DMS153 treated with DMSO at 0.1 percent for 48 hours (cell line): ENCODE results near the gene DOCK8.
"Not testable (repeated sequence)": the region's sequence is repeated elsewhere in the genome, so short reads cannot be mapped to it uniquely, and the experiment has no call there.

Experiments
- DNase-seq: peaks from one replicate; lab custom pipeline; 2025; ENCODE audit not compliant: unreplicated experiment; lab: John Stamatoyannopoulos, UW

The DOCK8 gene

DNA sequence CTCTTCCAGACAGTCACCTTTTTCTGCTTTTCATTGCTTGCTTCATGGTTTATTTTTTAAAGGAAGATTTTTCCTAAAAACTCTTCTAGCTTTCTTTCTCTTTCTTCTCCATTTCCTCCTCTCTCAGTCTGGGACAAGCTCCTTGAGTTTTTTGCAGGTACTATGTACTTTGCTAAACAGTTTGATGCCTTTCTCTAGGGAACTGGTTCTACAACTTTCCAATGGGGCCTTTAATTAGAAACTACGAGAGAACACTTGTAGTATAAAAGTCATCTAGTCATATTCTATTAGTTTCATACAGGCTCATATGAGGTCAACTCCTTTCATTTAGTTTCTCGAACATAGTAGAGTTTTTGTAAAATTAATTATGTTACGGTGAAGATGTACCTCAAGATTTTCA lies 189.6 kb downstream of the DOCK8 start:
- DNase-seq = no peak

DNA sequence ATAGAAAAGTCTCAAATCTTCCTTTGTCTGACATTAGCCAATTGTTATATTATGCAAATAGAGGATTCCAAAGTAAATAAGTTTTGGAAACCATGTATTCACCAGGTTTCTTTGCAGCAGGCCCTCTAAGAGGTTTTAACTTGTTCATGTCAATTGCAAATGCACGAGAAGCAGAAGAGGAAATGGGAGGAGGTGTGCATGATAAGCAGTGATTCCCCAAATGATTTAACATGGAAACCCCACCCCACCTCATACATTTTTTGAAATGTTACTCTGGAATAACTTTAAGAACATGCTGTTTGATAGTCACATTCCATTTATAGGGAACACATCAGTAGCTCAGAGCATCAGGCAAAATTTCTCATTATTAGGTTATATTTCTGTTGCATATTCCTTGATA lies 190.7 kb downstream of the DOCK8 start:
- DNase-seq = no peak

- no peak for DNase-seq
Measured at GRCh38 chr9:406886-407654, 192.4 kb downstream of the DOCK8 start.

GRCh38 chr9:409655-410054 lies 195.0 kb downstream of the DOCK8 start:
- not testable (repeated sequence) for DNase-seq

GRCh38 chr9:414595-414994 lies 199.9 kb downstream of the DOCK8 start:
- no peak for DNase-seq

DNA sequence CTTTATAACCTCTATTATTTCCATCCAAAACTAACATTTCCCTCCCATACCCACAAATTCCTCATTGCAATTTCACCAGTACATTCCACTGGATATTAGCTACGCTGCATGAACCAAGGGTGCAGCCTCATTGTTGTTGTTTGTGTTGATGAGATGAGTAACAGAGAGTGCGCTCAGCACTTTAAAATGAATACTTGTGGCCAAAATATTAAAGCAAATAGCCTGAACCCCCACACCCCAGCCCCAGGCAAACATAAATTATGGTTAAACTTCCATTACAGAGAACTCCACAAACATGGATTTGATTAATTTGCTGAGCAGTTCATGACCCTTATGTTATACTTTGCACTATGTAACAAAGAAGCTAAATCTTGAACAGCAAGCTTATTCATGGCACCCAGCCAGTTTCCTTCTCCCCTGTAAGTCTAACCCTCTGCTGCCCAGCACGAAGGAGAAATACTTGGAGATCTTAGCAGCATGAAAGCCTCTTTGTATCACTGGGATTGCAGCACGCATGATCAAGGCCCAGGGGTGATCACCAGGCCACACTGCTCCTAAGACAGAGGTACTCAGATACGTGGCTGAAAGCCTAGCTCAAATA lies 205.0 kb downstream of the DOCK8 start:
- no peak for DNase-seq

- DNase-seq = no peak
Measured at GRCh38 chr9:421896-422295, 207.2 kb downstream of the DOCK8 start.

- no peak for DNase-seq
Measured at GRCh38 chr9:426264-426663, 211.6 kb downstream of the DOCK8 start.

DNA sequence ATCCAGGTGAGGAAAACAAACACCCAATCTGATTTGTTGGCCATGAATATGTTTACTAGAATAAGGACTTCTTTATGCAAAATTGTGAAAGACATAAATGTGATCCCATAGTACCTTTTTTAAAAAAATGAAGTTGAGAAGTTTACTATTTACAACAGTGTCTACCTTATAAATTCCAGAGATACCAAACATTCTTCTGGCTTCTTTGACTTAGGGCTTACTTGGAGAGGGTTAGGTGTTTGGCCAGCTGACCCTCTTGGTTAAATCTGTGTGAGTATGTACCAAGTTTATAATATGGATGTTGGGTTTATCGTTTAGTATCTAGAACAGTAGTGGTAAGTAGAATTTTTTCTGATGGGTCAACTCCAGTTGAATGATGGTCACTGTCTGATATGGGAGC lies 212.3 kb downstream of the DOCK8 start:
- no peak for DNase-seq

GRCh38 chr9:431701-432100 lies 217.0 kb downstream of the DOCK8 start:
- DNase-seq = no peak

DNA sequence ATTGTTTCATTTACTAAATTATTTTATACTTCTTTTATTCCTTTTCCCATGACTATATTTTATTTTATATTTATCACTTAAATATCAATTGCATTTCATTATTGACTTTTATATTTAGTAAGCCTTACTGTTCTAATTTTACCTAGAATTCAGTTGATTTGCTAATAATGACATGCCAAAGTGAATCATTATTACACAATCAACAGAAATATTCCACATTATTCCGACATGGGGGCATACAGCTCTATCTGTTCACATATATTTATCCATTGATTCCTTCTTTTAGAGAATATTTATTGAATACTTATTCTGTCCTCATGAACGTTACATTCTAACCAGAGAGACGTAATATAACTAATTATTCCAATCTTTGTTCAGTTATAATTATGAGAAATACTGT lies 221.8 kb downstream of the DOCK8 start:
- no peak for DNase-seq

GRCh38 chr9:437066-437465 lies 222.4 kb downstream of the DOCK8 start:
- no peak for DNase-seq

DNA sequence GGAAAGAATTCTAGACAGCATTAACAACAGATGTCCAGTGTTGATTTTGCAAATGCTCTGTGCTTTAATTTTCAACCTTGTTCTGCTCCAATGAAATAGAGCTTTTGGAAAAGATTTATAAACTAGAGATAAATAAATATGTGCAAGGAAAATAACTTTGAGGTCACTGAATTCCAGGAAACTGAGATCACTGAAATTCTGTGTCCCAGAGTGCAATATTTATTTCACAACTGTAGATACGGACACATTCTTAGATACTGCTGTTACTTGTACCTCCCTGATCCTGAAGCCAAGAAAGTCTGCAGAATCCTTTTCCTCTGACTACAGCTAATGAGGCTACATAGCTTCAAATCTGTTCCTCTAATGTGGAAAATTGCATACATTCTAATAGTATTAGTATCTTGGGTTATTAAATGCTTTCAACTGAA lies 222.9 kb downstream of the DOCK8 start:
- no peak for DNase-seq

DNA sequence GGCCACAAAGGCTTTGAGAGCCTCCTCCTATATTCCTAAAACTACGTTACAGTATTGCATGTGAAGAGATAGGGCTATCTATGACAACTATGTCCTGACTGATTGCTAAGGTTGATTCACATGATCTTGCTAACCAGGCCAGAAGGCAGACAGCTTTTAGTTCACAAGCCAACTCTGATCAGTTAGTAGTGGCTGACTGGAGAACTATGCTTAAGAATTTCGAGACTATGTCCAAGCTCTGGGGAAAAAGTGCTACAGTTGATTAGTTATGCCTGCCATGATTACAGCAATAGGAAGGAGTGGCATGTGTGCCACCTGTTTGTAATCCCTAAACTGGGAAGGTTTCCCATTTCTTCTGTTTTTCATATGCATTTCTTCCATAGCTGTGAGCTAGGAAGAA lies 223.4 kb downstream of the DOCK8 start:
- no peak for DNase-seq

DNA sequence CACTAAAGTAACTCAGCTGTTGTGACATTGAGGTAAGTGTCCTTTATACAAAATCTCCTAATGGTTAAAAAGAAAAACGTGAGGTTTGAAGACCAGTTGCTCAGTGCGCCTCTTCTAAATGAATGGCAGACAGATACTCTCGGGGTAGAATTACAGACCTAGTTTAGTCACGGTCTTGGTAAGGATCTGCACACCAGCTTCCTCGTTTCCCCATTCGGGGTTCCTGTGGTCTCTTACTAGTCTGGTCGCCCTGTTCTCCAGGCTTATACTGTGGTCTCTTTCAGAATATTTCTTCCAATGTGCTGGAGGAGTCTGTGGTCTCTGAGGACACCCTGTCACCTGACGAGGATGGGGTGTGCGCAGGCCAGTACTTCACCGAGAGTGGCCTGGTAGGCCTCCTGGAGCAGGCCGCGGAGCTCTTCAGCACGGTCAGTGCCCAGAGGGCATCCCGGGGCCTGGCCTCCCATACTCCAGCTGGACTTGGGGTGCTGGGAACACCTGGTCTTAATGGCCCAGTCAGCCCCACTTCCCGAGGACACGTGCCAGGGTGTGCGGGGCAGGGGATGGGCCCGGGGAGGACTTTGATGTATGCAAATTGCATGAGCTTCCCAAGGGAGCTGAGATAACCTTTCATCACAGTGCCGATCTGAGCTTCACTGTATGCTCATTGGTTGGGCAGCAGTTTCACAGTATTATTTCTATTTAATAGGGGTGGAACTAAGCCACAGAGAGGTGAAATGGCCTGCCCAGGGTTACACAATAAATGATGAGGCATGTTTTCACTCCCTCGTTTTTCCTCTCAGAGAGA lies 224.5 kb downstream of the DOCK8 start:
- no peak for DNase-seq

- DNase-seq = no peak
Measured at GRCh38 chr9:441126-441525, 226.5 kb downstream of the DOCK8 start.

DNA sequence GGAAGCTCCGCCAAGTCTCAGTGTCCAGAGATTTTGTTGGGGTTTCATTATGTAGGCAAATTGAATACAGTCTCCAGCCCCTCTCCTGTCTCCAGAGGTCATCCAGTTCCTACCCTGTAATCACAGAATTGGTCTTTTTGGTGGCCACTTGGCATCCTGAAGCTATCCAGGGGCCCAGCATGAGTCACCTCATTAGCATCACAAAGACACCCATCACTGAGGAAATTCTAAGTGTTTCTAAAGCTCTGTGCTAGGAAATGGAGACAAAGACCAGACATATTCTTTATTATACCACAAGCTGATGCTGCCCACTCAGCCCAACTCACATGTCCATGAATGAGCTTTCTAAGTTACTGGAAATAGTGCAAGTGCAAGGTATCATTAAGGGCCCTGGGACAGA lies 229.9 kb downstream of the DOCK8 start:
- DNase-seq = no peak

GRCh38 chr9:445033-445432 lies 230.4 kb downstream of the DOCK8 start:
- no peak for DNase-seq

DNA sequence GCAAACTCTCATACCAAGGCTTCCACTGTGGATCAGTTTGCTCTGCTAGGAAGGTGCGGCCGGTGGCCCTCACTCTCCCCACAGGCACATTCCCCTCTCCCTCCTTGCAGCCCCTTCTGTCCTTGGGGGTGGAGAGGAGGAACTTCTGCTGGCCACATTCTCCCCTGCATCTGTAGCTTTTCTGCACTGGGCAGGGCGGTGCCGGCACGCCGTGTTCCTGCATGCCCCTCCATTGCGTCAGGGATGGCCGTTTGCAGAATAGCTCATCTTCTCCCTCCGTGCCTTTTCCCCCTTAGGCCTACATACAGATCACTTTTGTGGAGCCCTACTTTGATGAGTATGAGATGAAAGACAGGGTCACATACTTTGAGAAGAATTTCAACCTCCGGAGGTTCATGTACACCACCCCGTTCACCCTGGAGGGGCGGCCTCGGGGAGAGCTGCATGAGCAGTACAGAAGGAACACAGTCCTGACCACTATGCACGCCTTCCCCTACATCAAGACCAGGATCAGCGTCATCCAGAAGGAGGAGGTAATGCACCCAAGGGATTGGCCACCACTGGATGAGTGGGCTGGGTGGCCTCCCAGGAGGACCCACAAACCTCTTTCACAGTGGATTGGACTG lies 231.5 kb downstream of the DOCK8 start:
- DNase-seq = no peak

DNA sequence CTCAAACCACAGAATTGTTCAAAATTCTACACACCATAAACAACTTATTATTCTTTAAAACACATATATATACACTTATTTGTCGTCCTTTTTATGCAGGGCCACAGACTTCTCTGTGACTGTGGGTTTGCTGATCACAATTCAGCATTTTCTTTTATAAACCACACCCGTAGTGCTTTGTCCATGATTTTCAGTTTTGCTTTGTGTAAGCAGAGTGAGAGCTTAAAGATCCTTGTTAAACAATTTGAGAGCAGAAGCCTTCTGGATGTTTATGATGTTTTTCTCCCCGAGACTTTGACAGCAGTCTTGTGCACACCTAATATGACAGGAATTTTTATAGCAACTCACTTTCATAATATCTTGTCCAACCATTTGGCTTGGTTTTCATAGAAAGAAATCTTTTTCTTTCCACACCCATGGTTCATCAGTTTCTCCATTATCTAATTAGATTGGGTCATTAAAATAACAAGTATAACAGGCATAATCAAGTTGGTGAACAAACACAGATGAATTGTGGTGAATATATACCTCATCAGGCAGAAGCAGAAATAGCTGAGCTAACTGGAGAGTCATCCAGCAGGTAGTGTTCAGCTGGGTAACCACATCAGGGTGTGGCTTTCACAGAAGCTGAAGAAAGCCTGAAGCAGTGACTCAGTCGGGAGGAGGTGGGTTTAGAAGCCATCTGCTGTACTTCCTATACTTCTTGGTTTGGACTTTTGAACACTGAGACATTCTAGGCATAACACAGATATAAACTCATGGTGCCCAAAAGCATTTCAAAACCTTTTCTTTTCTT lies 232.8 kb downstream of the DOCK8 start:
- no peak for DNase-seq

DNA sequence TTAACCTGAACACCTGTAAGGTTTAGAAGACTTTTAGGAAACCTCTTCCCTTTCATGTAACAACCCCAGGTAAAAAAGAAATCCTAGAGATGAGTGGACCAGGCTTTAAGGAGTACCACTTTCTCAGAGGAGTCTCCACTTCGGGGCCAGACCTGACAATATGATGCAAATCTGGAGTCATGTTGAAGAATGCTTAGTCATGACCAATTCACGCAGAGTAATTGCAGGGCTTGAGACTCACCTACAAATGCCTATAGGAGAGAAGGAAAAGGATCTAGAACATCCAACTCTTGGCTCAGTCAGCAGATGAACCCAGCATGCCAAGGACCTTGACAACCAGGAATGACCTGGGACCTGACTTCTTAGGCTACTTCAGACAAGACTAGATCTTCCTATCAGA lies 235.4 kb downstream of the DOCK8 start:
- DNase-seq = no peak
